Activated CD4-positive, CD25-positive, alpha-beta regulatory T cell (primary cell): ENCODE results near the gene ZNF793.

Experiments used
- DNase-seq, 4 experiments: peaks; one replicate each; lab custom pipeline; 2025; lab: John Stamatoyannopoulos, UW

Gene ZNF793

GRCh38 chr19:37565370-37565669, 58.6 kb downstream of the ZNF793 start:
- DNase-seq, result no peak

- DNase-seq, result no peak
Observed at GRCh38 chr19:37572203-37572602, 65.5 kb downstream of the ZNF793 start.

- DNase-seq, result no peak
Observed at GRCh38 chr19:37583340-37583739, 76.6 kb downstream of the ZNF793 start.
